Caki2 (cell line): Measurements from ENCODE around the gene BTN3A1. TPM values are rescaled to one million over a fixed set of nuclear protein-coding genes. Genes with fewer than 3 reads are reported as not detected.
"Not testable (repeated sequence)": the region's sequence is repeated elsewhere in the genome, so short reads cannot be mapped to it uniquely, and the experiment has no call there.

Experiments
- DNase-seq: peaks from one replicate; pipeline ENCODE4 v3.0.0-alpha.2; 2015; ENCODE audit warnings: low read depth
- in situ Hi-C: cut with HindIII; loops from 2 replicates; pipeline ENCODE4 v1.10.0; 2016; ENCODE audit warnings: low sequenced_read_pairs, low pct_unique_long_range_greater_than_20kb, mixed read lengths
- total RNA-seq: library from RNA; depleted of rRNA; stranded (reverse); fragments of >200 nt; shearing (Covaris generic); gene quantifications from 2 replicates; pipeline ENCODE4 v1.2.3, GENCODE V29; 2014; ENCODE audit warnings: low replicate concordance

Gene BTN3A1
- total RNA-seq, 1 experiment from 2014 or later = 50.4 TPM

- no peak for DNase-seq
- in situ Hi-C loops = no loop called here
Observed at GRCh38 chr6:26403893-26404292, 1.8 kb downstream of the BTN3A1 start.

DNA sequence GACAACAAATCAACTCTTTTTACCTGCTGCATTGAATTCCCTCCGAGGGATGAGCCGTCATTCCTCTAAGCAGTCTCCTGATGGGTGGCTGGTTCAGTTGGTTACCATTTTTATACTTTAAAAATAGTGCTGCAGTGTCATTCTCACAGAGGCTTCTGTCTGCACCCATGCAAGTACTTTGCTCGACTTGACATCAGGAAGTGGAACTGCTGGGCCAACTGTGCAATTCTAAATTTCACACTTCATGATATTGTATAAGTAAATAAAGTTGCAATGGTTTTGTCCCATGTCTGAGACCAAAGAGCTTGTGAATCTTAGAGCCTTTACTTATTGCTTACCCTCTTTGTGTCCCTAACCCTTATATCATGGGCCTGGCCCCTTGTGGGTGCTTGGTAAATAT is 2.5 kb downstream of the BTN3A1 start:
- in situ Hi-C loops = no loop called here
- no peak for DNase-seq

DNA sequence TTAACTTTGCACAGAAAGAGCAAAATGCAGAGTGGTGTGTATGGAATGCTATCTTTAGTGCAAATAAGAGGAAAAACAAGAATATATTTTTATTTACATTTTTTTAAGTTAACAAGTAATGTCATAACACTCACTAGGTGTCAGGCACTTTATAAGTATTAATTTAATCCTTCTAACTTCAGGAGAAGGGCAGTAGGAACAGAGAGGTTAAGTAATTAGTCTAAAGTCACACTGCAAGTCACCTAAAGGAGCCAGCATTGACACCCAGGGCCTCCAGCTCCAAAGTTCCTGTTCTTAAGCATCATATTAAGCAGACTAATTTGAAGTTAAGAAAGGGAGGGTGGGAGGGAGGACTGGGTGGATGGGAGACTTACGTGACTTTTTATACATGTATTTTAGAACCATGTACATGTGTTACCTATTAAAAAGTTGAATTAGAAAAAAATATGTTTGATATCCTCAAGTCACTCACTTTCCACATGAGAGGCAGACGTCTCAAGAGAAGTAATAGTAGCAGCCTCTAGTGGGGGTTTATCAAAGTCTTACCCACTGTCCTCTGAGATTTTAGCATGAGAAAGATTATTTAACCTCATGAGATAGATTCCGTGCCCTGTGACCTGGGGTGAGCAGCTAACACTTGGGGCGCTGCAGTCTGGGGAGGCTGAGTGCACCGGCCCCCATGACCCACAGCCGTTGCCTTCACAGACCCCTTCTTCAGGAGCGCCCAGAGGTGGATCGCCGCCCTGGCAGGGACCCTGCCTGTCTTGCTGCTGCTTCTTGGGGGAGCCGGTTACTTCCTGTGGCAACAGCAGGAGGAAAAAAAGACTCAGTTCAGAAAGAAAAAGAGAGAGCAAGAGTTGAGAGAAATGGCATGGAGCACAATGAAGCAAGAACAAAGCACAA is 7.0 kb downstream of the BTN3A1 start:
- DNase-seq = no peak
- in situ Hi-C loops = no loop called here

DNA sequence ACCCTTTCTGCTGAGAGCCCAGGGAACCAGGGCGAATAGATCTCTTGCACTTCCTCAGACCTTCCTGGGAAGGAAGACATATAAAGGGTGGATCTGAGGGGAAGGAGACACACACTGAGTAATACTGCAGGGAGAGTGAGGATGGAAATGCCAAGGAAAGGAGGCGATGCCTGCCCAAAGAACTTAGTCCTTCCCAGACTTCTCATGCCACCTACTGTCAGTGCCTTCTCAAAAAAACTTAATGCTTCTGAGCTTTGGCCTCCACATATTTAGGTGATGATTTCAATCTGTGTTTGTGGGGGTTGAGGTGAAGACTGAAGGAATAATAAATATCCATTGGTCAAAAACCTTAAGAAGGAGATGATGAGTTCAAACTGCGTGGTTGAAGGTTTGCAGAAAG is 9.7 kb downstream of the BTN3A1 start:
- no peak for DNase-seq
- in situ Hi-C loops = no loop called here

- DNase-seq = no peak
- in situ Hi-C loops = no loop called here
Observed at GRCh38 chr6:26412228-26412627, 10.2 kb downstream of the BTN3A1 start.

DNA sequence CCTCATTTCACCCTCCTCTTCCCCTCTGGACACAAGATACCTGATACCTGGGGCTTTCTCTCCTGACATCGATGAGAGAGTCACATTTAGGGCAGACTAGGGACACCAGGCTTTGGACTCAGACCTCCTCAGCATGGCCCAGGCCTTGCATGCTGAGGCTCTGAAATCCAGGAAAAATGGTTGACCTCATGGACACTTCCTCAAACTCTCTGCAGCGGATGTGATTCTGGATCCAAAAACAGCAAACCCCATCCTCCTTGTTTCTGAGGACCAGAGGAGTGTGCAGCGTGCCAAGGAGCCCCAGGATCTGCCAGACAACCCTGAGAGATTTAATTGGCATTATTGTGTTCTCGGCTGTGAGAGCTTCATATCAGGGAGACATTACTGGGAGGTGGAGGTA is 10.9 kb downstream of the BTN3A1 start:
- DNase-seq = no peak
- in situ Hi-C loops = no loop called here

- DNase-seq = peak; percentile 31
Observed at GRCh38 chr6:26414281-26414680, 12.2 kb downstream of the BTN3A1 start.

DNA sequence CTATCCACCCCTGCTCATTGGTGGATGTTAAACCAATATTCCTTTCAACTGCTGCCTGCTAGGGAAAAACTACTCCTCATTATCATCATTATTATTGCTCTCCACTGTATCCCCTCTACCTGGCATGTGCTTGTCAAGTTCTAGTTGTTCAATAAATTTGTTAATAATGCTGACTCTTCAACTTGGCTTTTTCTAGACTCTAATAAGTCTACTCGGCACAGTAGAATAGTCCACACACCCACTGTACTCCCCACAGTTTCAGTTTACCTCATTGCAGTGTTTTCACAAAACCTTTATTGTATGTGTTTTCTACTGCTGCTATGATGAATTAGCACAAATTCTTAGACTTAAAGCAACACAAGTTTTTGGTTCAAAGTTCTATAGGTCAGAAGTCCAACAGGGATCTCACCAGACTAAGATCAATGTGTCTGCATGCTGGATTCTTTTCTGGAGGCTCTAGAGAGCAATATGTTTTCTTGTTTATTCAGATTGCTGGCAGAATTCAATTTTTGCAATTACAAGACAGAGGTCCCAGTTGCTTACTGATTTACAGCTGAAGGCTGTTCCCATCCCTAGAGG is 13.1 kb downstream of the BTN3A1 start:
- in situ Hi-C loops = no loop called here
- DNase-seq = no peak

More at GRCh38 chr6:26414281-26414680, 12.2 kb downstream of the BTN3A1 start:
- in situ Hi-C loops = no loop called here

- DNase-seq = no peak
- in situ Hi-C loops = no loop called here
Observed at GRCh38 chr6:26415791-26416190, 13.7 kb downstream of the BTN3A1 start.

DNA sequence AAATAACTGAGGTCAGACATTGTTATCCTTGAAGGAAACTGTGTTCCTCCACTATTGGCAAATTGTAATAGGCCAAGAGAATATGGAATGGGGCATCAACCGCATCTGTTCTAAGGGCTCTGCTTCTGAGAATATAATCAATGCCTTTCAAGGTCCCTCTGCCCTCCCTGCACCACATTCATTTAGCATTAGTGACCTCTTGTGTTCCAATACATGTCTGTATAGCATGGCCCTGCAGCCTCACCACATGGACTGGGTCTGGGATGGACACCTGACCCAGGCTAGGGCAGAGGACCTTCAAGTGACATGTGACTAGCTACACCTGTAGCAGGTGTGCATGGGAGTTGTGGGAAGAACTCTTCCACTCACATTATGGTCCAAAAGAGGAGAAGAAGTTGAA is 14.2 kb downstream of the BTN3A1 start:
- in situ Hi-C loops = no loop called here
- DNase-seq = no peak

DNA sequence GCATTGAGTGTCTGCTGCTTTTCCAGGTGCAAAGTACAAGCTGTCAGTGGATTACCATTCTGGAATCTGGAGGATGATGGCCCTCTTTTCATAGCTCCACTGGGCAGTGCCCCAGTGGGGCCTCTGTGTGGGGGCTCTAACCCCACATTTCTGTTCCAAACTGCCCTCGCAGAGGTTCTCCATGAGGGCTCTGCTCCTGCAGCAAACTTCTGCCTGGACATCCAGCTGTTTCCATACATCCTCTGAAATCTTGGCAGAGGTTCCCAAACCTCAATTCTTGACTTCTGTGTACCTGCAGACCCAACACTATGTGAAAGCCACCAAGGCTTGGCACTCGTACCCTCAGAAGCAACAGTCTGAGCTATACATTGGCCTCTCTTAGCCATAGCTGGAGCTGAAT is 16.0 kb downstream of the BTN3A1 start:
- DNase-seq, in situ Hi-C loops: not testable (repeated sequence)

DNA sequence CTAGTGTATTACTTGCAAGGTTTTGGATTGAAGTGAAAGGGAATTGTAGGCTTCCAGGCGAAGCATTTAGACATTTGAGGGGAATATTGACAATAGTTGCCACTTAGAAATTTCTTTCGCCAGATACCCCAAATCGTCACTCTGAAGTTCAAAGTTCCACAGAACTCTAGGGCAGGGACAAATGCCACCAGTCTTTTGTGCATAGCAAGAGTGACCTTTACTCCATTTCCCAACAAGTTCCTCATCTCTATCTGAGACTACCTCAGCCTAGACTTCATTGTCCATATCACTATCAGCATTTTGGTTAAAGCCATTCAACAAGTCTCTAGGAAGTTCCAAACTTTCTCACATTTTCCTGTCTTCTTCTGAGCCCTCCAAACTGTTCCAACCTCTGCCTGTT is 16.7 kb downstream of the BTN3A1 start:
- in situ Hi-C loops, DNase-seq: not testable (repeated sequence)

DNA sequence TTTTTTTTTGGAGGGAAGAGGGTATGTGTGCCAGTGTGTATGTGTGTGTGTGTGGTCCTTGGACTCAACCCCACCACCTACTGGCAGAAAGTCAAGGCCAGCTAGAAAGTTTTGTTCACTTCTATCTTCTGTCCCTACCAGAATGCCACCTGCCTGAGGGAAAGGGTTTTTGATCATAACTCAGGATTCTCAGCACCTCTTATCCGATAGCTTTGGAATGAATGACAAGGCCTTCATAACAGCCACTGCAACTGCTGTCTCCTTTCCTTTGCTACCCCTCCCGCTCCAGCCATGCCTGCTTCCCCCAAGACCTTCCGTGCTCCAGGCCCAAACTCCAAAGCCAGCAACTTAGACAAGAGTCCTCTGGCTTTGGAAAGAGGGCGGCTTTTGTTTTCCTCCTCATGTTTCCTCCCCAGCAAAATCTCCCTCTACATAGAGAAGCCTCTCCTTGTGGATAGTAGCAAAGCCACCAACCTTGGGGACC is 18.7 kb downstream of the BTN3A1 start:
- in situ Hi-C loops = no loop called here
- DNase-seq = peak; percentile 54

GRCh38 chr6:26421259-26422144 is 19.4 kb downstream of the BTN3A1 start:
- in situ Hi-C loops = no loop called here

GRCh38 chr6:26422329-26422728 is 20.3 kb downstream of the BTN3A1 start:
- no peak for DNase-seq
- in situ Hi-C loops = no loop called here

More at GRCh38 chr6:26421259-26422144, 19.4 kb downstream of the BTN3A1 start:
- peak; percentile 85 for DNase-seq

DNA sequence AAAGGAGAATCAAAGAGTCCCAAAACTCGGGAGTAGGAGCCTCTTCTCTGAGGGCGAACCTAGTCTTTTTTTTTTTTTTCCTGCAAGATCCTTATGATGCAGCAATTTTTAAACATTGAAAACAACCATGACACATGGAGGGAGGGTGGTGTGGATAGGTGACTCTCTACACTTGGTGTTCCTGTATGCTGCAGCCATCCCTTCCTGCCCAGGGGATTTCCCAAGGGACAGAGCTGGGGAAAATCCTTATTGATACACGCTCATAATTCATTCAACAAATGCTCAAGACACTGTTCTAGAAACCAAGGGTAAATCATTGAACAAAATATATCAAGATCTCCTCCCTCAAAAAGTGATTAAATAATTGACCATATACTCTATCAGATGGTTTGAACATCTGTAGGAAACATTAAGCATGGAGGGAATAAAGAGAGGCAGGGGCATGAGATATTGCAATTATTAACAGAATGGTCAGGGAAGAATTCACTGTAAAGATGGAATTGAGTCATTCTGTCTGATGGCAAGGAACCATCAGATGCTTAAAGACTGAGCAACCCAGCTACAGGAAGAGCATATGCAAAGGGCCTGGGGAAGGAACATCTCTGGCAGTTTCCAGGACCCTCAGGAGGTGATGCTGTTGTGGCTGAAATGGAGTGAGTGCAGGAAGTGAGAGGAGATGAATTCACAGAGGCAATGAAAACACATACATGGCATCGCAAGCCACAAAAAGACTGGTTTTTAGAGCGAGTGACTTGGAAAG is 24.8 kb downstream of the BTN3A1 start:
- DNase-seq = peak; percentile 29
- in situ Hi-C loops = no loop called here

DNA sequence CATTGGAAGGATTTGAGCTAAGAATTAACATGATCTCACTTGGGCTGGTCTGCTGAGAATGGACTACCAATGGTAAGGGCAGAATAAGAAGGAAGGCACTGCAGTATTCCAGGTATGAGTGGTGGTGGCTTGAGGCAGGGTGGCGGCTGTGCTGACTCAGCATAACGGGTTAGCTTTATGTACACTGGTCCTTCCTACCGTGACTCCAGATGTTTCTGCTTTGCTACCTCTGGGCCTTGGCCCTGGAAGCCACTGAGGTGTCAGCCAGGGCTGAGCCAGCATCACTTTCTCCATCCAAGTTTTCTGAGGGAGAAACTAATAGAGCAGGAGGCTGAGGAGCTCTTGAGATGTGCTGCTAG is 25.4 kb downstream of the BTN3A1 start:
- no peak for DNase-seq
- in situ Hi-C loops = no loop called here

DNA sequence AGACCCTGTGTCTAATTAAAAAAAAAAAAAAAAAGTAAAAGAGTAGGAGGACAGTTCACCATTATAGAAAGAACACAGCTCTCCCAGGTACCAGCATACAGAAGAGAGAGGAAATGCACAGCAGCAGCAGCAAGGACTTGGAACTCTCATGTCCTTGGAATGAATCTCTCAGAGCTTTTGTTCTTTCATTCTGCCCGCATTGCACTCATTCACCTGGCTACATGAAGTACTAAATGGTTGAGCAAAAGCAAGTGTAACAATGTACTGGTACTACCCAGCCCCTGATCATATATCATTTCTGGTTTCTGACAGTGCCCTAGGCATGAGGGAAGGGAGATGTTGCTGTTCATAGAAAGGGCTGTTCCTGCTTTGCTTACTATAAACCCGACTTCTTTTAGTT is 26.1 kb downstream of the BTN3A1 start:
- in situ Hi-C loops = no loop called here
- DNase-seq = no peak
